Adrenal gland (tissue), 12 donors: ENCODE measurements around the gene CERCAM. TPM values are rescaled to one million over a fixed set of nuclear protein-coding genes. Genes with fewer than 3 reads are reported as not detected.

Experiments used
- DNase-seq, 7 donors: peaks; one replicate each; pipeline ENCODE4 v3.0.0-alpha.2; 2019 to 2020
- H3K27ac ChIP-seq, 5 donors: fragments of 200-600 bp; sonication (generic) in 4 of 5; 1 replicate in 3 of 5; 2 replicates in 2 of 5; pipeline versions ENCODE4 v1.5.1 to v1.8.0; 2016 to 2020; ENCODE audit warnings: mild to moderate bottlenecking in 1 of 5
- H3K27me3 ChIP-seq: fragments of 200-600 bp; 2 replicates; pipeline ENCODE4 v1.8.0; 2021
- H3K36me3 ChIP-seq, 2 donors: fragments of 200-600 bp; replicated peaks in 1 of 2; 1 replicate in 1 of 2; 2 replicates in 1 of 2; pipeline versions ENCODE4 v1.5.1 to v1.8.0; 2018 to 2022
- H3K4me1 ChIP-seq, 2 donors: fragments of 200-600 bp; replicated peaks in 1 of 2; 1 replicate in 1 of 2; 2 replicates in 1 of 2; pipeline versions ENCODE4 v1.5.1 to v1.8.0; 2018 to 2021
- H3K4me3 ChIP-seq, 4 donors: fragments of 200-600 bp; sonication (generic) in 3 of 4; one replicate each; pipeline ENCODE4 v1.5.1; 2016 to 2018
- H3K9me3 ChIP-seq, 3 donors: fragments of 200-600 bp; sonication (generic) in 1 of 3; replicated peaks in 1 of 3; 1 replicate in 2 of 3; 2 replicates in 1 of 3; pipeline versions ENCODE4 v1.5.1 to v1.8.0; 2016 to 2021
- POLR2A ChIP-seq, 2 donors: fragments of 450-650 bp; IDR thresholded peaks; one replicate each; pipeline ENCODE4 v1.6.1; 2017; ENCODE audit warnings: antibody characterized with exemption in 2 of 2, mild to moderate bottlenecking in 2 of 2, moderate library complexity in 1 of 2
- WGBS, 4 donors: extraction: QIAGEN DNeasy Blood & Tissue Kit in 2 of 4; methylation state at CpG; one replicate each; pipeline versions ENCODE4 v1.1.5 to v1.1.7; 2013 to 2017; 5-methylcytosine and 5-hydroxymethylcytosine counted together
- intact Hi-C, 2 donors: fragments of 100-400 bp; cut with DNase I; formaldehyde crosslinking; loops; one replicate each; pipeline versions ENCODE4 v1.14.1 to v1.15.0; 2022 to 2023
- polyA plus RNA-seq, 3 donors: library from polyadenylated mRNA; stranded (reverse); fragments of 200-250 nt in 2 of 3; fragments of 350-450 nt in 1 of 3; fragmentation: Illumina TruSeq in 1 of 3; extraction: RNeasy Lipid Tissue Mini Kit (QIAGEN cat#74804) in 1 of 3; gene quantifications; one replicate each; pipeline ENCODE4 v1.2.3, GENCODE V29; 2013 to 2014
- total RNA-seq, 9 donors: library from RNA; depleted of rRNA in 4 of 9; stranded (reverse); fragments of >200 nt in 4 of 9; fragments of 120-200 nt in 1 of 9; fragmentation: NEBNext Ultra II Directional in 1 of 9; extraction: Animal tissue kit (Norgen Biotek cat#: 25700) in 1 of 9; gene quantifications; one replicate each; pipeline versions ENCODE4 v1.1.0 to v1.2.4, GENCODE V29; 2013 to 2023
- TF ChIP-seq, protein P1 (sequence below), 6 experiments: fragments of 450-650 bp in 4 of 6; fragments of 200-600 bp in 2 of 6; sonication (generic) in 1 of 6; IDR thresholded peaks; 1 replicate in 5 of 6; 2 replicates in 1 of 6; pipeline versions ENCODE4 v1.5.1 to v1.8.0; 2016 to 2021; ENCODE audit warnings: antibody characterized with exemption in 6 of 6, mild to moderate bottlenecking in 2 of 6, moderate library complexity in 1 of 6
- donor health status: healthy with polysubstance abuse.
- donor health status: Bipolar disorder and iron deficiency.
- donor health status: DM: yes; HTN: yes; CAD: no.
- donor health status: DM: no; HTN: no; CAD: no.
- donor health status: DM: no; HTN: no; CAD: no.
- donor health status: DM: yes; HTN: yes; CAD: no.

CERCAM gene
- total and polyA plus RNA-seq, 12 donors, result 5.1 to 43.5 (median 16.7) TPM

DNA sequence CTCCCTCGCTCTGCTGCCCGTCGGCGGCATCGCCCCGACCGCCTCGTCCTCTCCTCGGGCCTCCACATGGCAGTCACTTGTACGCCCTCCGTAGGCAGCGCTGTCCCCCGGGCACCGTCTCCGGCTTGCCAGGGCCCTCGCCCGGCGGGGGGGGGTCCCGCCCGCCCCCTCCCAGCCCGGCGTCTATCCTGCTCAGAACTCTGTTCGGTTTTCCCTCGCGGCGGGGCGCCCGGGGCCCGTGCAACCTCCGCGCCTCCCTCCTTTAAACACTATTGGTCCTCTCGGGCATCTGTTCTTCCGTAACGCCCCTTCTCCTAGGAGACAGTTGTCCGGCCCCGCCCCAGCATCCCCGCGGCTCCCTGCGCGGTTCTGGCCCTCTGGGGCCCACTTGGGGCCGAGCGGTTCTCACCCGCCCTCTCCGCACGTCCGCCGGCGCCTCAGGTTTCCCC, 36.0 kb downstream of the CERCAM start:
- Histone ChIP-seq H3K4me1 (no peaks in the 10 kb centered on the region), H3K4me3 (peak overlapping the region in 3 of 4 donors; percentile 50 to 83 (median 59)), H3K36me3 (peaks cover 0 to 20% of the 10 kb centered on the region in 2 donors), H3K27ac (peak overlapping the region in 4 of 5 donors; percentile 64 to 80 (median 74)), H3K27me3 (no peaks in the 10 kb centered on the region), H3K9me3 (no peaks in the 10 kb centered on the region)
- intact Hi-C loops, result no loop called here
- no peak for TF ChIP-seq POLR2A (IDR thresholded peaks at IDR 0.05)
- TF ChIP-seq, protein P1, sequence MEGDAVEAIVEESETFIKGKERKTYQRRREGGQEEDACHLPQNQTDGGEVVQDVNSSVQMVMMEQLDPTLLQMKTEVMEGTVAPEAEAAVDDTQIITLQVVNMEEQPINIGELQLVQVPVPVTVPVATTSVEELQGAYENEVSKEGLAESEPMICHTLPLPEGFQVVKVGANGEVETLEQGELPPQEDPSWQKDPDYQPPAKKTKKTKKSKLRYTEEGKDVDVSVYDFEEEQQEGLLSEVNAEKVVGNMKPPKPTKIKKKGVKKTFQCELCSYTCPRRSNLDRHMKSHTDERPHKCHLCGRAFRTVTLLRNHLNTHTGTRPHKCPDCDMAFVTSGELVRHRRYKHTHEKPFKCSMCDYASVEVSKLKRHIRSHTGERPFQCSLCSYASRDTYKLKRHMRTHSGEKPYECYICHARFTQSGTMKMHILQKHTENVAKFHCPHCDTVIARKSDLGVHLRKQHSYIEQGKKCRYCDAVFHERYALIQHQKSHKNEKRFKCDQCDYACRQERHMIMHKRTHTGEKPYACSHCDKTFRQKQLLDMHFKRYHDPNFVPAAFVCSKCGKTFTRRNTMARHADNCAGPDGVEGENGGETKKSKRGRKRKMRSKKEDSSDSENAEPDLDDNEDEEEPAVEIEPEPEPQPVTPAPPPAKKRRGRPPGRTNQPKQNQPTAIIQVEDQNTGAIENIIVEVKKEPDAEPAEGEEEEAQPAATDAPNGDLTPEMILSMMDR (IDR thresholded peaks at IDR 0.05), result no peak
- WGBS, 4 donors, result 0 to 1% (median 0%) methylated on average over 1 to 48 of the region's 48 CpGs
- peak; percentile 64 to 86 (median 72) for DNase-seq

DNA sequence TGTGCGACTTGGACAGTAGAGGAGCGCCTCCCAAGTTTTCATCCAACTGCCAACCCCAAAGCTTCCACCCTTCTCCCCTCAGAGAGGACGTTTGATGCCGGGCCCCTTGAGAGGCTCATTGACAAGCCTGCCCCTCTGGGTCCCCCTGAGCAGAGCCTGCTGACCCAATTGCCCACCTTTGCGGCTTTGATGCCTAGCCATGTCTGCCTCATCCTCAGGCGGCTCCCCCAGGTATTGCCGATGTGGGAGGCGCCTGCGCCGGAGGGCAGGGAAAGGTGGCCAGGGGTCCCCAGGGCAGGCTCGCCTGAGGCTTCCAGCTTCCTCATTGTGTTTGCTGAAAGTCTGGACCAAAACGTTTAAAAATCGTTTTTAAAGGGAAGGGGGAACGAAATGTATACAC, 36.5 kb downstream of the CERCAM start:
- peak in 1 of 7 donors; percentile 24 for DNase-seq
- H3K4me1 ChIP-seq, result no peaks in the 10 kb centered on the region
- intact Hi-C loops, result no loop called here
- no peaks in the 10 kb centered on the region for H3K9me3 ChIP-seq
- H3K27me3 ChIP-seq, result no peaks in the 10 kb centered on the region
- peaks cover 0 to 26% of the 10 kb centered on the region in 2 donors for H3K36me3 ChIP-seq
- TF ChIP-seq, protein P1 (IDR thresholded peaks at IDR 0.05), result no peak
- TF ChIP-seq POLR2A (IDR thresholded peaks at IDR 0.05), result no peak
- WGBS, 4 donors, result 46 to 59% (median 48%) methylated on average over 11 to 14 of the region's 14 CpGs
- H3K27ac ChIP-seq, result peak overlapping the region in 1 of 5 donors; percentile 80
- H3K4me3 ChIP-seq, result peak overlapping the region in 2 of 4 donors; percentile 50 to 59

DNA sequence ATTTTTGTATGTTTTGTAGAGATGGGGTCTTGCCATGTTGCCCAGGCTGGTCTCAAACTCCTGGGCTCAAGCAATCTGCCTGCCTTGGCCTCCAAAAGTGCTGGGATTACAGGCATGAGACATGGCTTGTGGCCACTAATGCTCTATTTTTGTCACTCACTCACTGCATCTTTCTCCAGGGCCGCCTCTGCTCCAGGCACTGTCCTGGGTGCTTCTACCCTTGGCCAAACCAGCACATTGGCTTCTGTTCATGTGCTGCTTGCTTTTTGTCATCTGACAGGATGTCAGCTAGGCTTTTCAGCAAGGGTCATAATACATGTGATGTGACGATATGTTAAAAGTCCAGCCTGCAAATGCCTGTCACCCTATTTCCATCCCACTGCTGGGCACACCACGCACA, 38.4 kb downstream of the CERCAM start:
- Histone ChIP-seq H3K4me3 (no peak overlapping the region), H3K27me3 (no peaks in the 10 kb centered on the region), H3K9me3 (no peaks in the 10 kb centered on the region), H3K27ac (no peak overlapping the region), H3K36me3 (peaks cover 0 to 36% of the 10 kb centered on the region in 2 donors), H3K4me1 (no peaks in the 10 kb centered on the region)
- TF ChIP-seq POLR2A (IDR thresholded peaks at IDR 0.05), result no peak
- TF ChIP-seq, protein P1 (IDR thresholded peaks at IDR 0.05), result no peak
- no peak for DNase-seq
- intact Hi-C loops, result no loop called here
- WGBS, 4 donors, result 95 to 100% (median 97%) methylated on average over 3 of the region's 3 CpGs

DNA sequence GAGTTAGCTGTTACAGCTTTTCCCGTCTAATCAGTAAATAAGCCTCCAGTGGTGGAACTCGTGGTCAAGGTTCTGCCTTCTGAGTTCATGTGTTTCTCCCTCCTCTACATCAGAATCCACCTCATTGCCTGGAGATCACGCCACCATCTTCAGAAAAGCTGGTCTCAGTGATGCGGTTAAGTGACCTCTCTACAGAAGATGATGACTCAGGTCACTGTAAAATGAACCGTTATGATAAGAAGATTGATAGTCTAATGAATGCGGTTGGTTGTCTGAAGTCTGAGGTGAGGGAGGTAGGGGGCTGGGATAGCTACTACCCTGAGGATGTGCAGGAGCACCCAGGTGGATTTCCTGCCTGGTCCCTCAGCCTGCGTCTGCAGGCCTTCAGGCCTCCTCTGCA, 48.4 kb downstream of the CERCAM start:
- peaks cover 0 to 18% of the 10 kb centered on the region in 2 donors for H3K36me3 ChIP-seq
- no peaks in the 10 kb centered on the region for H3K27me3 ChIP-seq
- intact Hi-C loops, result no loop called here
- H3K9me3 ChIP-seq, result no peaks in the 10 kb centered on the region
- no peaks in the 10 kb centered on the region for H3K4me1 ChIP-seq
- TF ChIP-seq, protein P1 (IDR thresholded peaks at IDR 0.05), result no peak
- no peak for TF ChIP-seq POLR2A (IDR thresholded peaks at IDR 0.05)
- H3K4me3 ChIP-seq, result no peak overlapping the region
- 82 to 87% (median 83%) methylated on average over 6 to 7 of the region's 7 CpGs for WGBS, 4 donors
- DNase-seq, result no peak
- H3K27ac ChIP-seq, result no peak overlapping the region
